Esophagus muscularis mucosa (tissue), 3 donors: ENCODE data around the gene DPP4.

Experiments used
- POLR2A ChIP-seq: fragments of 450-650 bp; IDR thresholded peaks from one replicate; pipeline ENCODE4 v1.6.1; 2017; ENCODE audit warnings: antibody characterized with exemption, moderate library complexity, mild to moderate bottlenecking, low read depth
- POLR2AphosphoS5 ChIP-seq, 2 donors: sonication (generic); formaldehyde crosslinking; IDR thresholded peaks; one replicate each; pipeline ENCODE4 v1.6.1; 2017; ENCODE audit warnings: antibody characterized with exemption in 2 of 2
- TF ChIP-seq, protein P1 (sequence below), 3 experiments: fragments of 200-600 bp in 2 of 3; fragments of 450-650 bp in 1 of 3; sonication (generic) in 2 of 3; IDR thresholded peaks; one replicate each; pipeline ENCODE4 v1.5.1; 2017 to 2019; ENCODE audit warnings: antibody characterized with exemption in 3 of 3, mild to moderate bottlenecking in 2 of 3, moderate library complexity in 1 of 3

DNA sequence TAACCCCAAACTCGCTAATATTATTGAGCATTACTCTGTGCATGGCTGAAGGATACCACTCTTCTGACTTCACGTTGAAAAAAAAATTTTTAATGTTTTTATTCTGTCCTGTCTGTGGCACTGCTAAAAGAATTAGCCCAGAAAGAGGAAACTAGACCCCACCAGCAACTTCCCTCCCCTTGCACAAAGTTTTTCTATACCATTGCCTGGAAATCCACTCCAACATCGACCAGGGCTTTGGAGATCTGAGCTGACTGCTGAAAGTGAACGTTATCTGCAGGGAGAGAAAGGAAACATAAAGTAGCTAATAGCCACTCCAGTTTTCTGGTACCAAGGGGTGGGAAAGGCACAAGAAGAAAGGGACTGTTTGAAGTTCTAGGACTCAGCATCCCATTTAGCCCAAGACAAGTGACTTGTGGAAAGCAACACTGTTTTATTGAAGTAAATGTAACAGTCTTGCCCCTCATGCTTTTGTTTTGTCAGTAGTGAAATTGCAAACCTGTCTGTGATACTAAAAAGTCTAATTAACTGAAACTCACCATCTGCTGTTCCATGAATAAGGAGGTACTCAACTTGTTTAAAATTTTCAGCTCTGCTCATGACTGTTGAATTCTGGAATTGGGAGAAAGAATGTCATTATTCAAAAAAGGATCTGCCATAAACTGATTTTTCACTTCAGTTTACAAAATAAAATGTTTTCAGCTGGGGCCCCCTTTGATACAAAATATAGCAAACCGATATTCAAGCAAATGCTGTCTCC lies 79.1 kb downstream of the DPP4 start:
- TF ChIP-seq, protein P1, sequence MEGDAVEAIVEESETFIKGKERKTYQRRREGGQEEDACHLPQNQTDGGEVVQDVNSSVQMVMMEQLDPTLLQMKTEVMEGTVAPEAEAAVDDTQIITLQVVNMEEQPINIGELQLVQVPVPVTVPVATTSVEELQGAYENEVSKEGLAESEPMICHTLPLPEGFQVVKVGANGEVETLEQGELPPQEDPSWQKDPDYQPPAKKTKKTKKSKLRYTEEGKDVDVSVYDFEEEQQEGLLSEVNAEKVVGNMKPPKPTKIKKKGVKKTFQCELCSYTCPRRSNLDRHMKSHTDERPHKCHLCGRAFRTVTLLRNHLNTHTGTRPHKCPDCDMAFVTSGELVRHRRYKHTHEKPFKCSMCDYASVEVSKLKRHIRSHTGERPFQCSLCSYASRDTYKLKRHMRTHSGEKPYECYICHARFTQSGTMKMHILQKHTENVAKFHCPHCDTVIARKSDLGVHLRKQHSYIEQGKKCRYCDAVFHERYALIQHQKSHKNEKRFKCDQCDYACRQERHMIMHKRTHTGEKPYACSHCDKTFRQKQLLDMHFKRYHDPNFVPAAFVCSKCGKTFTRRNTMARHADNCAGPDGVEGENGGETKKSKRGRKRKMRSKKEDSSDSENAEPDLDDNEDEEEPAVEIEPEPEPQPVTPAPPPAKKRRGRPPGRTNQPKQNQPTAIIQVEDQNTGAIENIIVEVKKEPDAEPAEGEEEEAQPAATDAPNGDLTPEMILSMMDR (IDR thresholded peaks at IDR 0.05) = no peak
- TF ChIP-seq POLR2A = no peak
- no peak for TF ChIP-seq POLR2AphosphoS5 (IDR thresholded peaks at IDR 0.05)
